HL-60 (cell line): Measurements from ENCODE around the gene CD300C.

Experiments used
- GABPA ChIP-seq: IDR thresholded peaks from 2 replicates; pipeline ENCODE4 v1.6.1; 2012; ENCODE audit warnings: low read depth
- POLR2AphosphoS5 ChIP-seq: IDR thresholded peaks from 2 replicates; pipeline ENCODE4 v1.6.1; 2012; ENCODE audit warnings: low read depth
- SPI1 ChIP-seq: IDR thresholded peaks from 2 replicates; pipeline ENCODE4 v1.6.1; 2012; ENCODE audit warnings: low read depth, mild to moderate bottlenecking, borderline replicate concordance
- TF ChIP-seq, protein P1 (sequence below): IDR thresholded peaks from one replicate; pipeline ENCODE4 v1.5.1; 2011; ENCODE audit warnings: low read length, control low read depth, inconsistent platforms; ENCODE audit not compliant: insufficient read depth
- TF ChIP-seq, protein P2 (sequence below): IDR thresholded peaks from 2 replicates; pipeline ENCODE4 v1.6.1; 2012; ENCODE audit warnings: low read depth; ENCODE audit not compliant: insufficient replicate concordance

DNA sequence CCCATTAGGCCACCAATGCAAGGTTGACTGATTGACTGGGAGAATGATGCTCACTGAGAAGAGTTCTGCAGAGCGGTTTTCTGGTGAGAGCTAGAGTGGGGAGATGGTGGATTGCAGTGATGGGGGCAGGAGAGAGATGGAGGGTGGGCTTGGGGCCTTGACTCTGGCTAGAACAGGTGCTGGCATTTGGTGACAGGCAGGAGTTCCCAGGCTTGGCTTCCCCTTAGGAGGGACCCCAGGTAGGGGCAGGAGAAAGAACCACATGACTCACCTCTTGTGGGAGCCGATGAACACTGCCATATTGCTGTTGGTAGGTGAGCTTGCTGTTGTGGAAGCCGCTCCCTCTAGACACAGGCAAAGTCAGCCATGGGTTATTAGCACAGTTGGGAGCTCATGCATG is 22.6 kb downstream of the CD300C start:
- TF ChIP-seq, protein P1, sequence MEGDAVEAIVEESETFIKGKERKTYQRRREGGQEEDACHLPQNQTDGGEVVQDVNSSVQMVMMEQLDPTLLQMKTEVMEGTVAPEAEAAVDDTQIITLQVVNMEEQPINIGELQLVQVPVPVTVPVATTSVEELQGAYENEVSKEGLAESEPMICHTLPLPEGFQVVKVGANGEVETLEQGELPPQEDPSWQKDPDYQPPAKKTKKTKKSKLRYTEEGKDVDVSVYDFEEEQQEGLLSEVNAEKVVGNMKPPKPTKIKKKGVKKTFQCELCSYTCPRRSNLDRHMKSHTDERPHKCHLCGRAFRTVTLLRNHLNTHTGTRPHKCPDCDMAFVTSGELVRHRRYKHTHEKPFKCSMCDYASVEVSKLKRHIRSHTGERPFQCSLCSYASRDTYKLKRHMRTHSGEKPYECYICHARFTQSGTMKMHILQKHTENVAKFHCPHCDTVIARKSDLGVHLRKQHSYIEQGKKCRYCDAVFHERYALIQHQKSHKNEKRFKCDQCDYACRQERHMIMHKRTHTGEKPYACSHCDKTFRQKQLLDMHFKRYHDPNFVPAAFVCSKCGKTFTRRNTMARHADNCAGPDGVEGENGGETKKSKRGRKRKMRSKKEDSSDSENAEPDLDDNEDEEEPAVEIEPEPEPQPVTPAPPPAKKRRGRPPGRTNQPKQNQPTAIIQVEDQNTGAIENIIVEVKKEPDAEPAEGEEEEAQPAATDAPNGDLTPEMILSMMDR, result no peak
- TF ChIP-seq POLR2AphosphoS5, result no peak
- TF ChIP-seq, protein P2, sequence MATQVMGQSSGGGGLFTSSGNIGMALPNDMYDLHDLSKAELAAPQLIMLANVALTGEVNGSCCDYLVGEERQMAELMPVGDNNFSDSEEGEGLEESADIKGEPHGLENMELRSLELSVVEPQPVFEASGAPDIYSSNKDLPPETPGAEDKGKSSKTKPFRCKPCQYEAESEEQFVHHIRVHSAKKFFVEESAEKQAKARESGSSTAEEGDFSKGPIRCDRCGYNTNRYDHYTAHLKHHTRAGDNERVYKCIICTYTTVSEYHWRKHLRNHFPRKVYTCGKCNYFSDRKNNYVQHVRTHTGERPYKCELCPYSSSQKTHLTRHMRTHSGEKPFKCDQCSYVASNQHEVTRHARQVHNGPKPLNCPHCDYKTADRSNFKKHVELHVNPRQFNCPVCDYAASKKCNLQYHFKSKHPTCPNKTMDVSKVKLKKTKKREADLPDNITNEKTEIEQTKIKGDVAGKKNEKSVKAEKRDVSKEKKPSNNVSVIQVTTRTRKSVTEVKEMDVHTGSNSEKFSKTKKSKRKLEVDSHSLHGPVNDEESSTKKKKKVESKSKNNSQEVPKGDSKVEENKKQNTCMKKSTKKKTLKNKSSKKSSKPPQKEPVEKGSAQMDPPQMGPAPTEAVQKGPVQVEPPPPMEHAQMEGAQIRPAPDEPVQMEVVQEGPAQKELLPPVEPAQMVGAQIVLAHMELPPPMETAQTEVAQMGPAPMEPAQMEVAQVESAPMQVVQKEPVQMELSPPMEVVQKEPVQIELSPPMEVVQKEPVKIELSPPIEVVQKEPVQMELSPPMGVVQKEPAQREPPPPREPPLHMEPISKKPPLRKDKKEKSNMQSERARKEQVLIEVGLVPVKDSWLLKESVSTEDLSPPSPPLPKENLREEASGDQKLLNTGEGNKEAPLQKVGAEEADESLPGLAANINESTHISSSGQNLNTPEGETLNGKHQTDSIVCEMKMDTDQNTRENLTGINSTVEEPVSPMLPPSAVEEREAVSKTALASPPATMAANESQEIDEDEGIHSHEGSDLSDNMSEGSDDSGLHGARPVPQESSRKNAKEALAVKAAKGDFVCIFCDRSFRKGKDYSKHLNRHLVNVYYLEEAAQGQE, result no peak
- no peak for TF ChIP-seq GABPA
- no peak for TF ChIP-seq SPI1
